H1 (cell line): ENCODE results near the gene HEPHL1.
"Not testable (repeated sequence)": the region's sequence is repeated elsewhere in the genome, so short reads cannot be mapped to it uniquely, and the experiment has no call there.

ENCODE experiments used
- BCL11A ChIP-seq, 2 experiments: IDR thresholded peaks; one replicate each; pipeline ENCODE4 v1.6.1; 2011; ENCODE audit warnings: low read depth in 2 of 2, low read length in 2 of 2, mild to moderate bottlenecking in 2 of 2
- CHD2 ChIP-seq: IDR thresholded peaks from 2 replicates; pipeline ENCODE4 v1.6.1; 2012; ENCODE audit warnings: low read length, improper control_type of control experiment
- CTBP2 ChIP-seq: IDR thresholded peaks from 2 replicates; pipeline ENCODE4 v1.7.0; 2011; ENCODE audit warnings: borderline replicate concordance, mild to moderate bottlenecking, moderate library complexity, mixed read lengths, low read length; ENCODE audit not compliant: insufficient read depth, insufficient read length
- EZH2 ChIP-seq: fragments of 200-600 bp; sonication (generic); IDR thresholded peaks from 2 replicates; pipeline ENCODE4 v1.7.1; 2012; ENCODE audit warnings: low read depth, mild to moderate bottlenecking, moderate library complexity, low read length, inconsistent platforms; ENCODE audit not compliant: severe bottlenecking
- NRF1 ChIP-seq: IDR thresholded peaks from 2 replicates; pipeline ENCODE4 v1.6.1; 2011; ENCODE audit warnings: mild to moderate bottlenecking, low read depth, low read length, improper control_type of control experiment
- PHF8 ChIP-seq: fragments of 200-600 bp; sonication (generic); conservative IDR thresholded peaks from 2 replicates; pipeline ENCODE4 v1.7.1; 2012; ENCODE audit warnings: low read depth, mild to moderate bottlenecking, inconsistent platforms, low read length, moderate library complexity
- POLR2A ChIP-seq, 2 experiments: IDR thresholded peaks; 1 replicate in 1 of 2; 2 replicates in 1 of 2; pipeline ENCODE4 v1.6.1; 2011; ENCODE audit warnings: low read depth in 2 of 2, low read length in 2 of 2, mild to moderate bottlenecking in 2 of 2; ENCODE audit errors: control extremely low read depth in 1 of 2
- RFX5 ChIP-seq: IDR thresholded peaks from 2 replicates; pipeline ENCODE4 v1.6.1; 2011; ENCODE audit warnings: low read depth, low read length, improper control_type of control experiment, borderline replicate concordance
- TAF1 ChIP-seq: IDR thresholded peaks from 2 replicates; pipeline ENCODE4 v1.6.1; 2011; ENCODE audit warnings: mild to moderate bottlenecking, low read depth, low read length
- YY1 ChIP-seq: IDR thresholded peaks from 2 replicates; pipeline ENCODE4 v1.6.1; 2011; ENCODE audit warnings: low read depth, mild to moderate bottlenecking, low read length
- ZNF274 ChIP-seq: IDR thresholded peaks from 2 replicates; pipeline ENCODE4 v1.7.0; 2012; ENCODE audit warnings: low read length, borderline replicate concordance; ENCODE audit errors: extremely low read depth
- TF ChIP-seq, protein P1 (sequence below): IDR thresholded peaks from 2 replicates; pipeline ENCODE4 v1.6.1; 2012; ENCODE audit warnings: low read length, inconsistent platforms
- TF ChIP-seq, protein P2 (sequence below), 3 experiments: IDR thresholded peaks; 1 replicate in 2 of 3; 2 replicates in 1 of 3; pipeline versions ENCODE4 v1.5.1 to v1.6.1; 2011; ENCODE audit warnings: low read length in 3 of 3, mild to moderate bottlenecking in 3 of 3, inconsistent platforms in 2 of 3, low read depth in 1 of 3, moderate library complexity in 1 of 3; ENCODE audit not compliant: insufficient read depth in 1 of 3; ENCODE audit errors: control extremely low read depth in 1 of 3

DNA sequence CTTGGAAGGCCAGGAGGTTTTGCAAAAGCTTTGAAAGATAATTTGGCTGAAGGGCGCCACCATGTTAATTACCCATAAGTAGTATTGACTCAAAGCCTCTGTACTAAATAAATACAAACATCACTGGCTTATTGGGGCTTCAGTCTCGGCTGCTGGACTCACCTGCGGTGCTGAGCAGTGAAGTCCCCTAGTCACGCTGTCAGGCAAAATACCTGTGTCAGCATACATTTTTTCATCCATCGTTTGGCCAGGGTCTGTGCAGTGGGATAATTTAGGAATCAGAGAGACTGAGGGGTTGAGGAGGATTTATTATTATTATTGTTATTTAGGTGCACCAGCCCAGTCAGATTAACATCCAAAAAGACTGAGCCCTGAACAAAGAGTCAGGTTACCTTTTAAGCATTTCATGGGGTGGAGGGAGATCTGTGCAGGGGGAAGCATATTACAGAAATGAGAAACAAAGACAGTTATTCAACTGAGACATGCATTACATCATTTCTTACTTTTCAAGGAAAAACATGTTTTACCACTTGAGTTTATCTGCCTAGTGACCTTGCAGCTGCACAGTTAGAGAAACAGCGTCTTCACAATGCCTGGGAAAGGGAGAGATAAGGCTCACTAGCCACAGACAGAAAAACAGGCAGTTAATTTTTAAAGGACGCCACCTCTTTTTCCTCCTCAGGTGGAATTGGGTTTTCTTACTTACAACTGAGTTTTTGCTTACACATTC lies 47.7 kb upstream of the HEPHL1 start:
- not testable (repeated sequence) for TF ChIP-seq BCL11A (IDR thresholded peaks at IDR 0.05; ENCODE audit: low read depth in 2 of 2, low read length in 2 of 2); NRF1; RFX5; EZH2; TAF1; CHD2; PHF8; ZNF274; POLR2A (IDR thresholded peaks at IDR 0.05; ENCODE audit: control extremely low read depth in 1 of 2, low read depth in 2 of 2, low read length in 2 of 2); YY1; CTBP2
- TF ChIP-seq, protein P1, sequence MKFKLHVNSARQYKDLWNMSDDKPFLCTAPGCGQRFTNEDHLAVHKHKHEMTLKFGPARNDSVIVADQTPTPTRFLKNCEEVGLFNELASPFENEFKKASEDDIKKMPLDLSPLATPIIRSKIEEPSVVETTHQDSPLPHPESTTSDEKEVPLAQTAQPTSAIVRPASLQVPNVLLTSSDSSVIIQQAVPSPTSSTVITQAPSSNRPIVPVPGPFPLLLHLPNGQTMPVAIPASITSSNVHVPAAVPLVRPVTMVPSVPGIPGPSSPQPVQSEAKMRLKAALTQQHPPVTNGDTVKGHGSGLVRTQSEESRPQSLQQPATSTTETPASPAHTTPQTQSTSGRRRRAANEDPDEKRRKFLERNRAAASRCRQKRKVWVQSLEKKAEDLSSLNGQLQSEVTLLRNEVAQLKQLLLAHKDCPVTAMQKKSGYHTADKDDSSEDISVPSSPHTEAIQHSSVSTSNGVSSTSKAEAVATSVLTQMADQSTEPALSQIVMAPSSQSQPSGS: not testable (repeated sequence)
- TF ChIP-seq, protein P2, sequence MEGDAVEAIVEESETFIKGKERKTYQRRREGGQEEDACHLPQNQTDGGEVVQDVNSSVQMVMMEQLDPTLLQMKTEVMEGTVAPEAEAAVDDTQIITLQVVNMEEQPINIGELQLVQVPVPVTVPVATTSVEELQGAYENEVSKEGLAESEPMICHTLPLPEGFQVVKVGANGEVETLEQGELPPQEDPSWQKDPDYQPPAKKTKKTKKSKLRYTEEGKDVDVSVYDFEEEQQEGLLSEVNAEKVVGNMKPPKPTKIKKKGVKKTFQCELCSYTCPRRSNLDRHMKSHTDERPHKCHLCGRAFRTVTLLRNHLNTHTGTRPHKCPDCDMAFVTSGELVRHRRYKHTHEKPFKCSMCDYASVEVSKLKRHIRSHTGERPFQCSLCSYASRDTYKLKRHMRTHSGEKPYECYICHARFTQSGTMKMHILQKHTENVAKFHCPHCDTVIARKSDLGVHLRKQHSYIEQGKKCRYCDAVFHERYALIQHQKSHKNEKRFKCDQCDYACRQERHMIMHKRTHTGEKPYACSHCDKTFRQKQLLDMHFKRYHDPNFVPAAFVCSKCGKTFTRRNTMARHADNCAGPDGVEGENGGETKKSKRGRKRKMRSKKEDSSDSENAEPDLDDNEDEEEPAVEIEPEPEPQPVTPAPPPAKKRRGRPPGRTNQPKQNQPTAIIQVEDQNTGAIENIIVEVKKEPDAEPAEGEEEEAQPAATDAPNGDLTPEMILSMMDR (IDR thresholded peaks at IDR 0.05; ENCODE audit: control extremely low read depth in 1 of 3, insufficient read depth in 1 of 3, low read depth in 1 of 3, low read length in 3 of 3): not testable (repeated sequence)
